Smooth muscle cell (in vitro differentiated cells): ENCODE data around the gene ZFAND2B. TPM values are rescaled to one million over a fixed set of nuclear protein-coding genes. Genes with fewer than 3 reads are reported as not detected.

ENCODE experiments used
- polyA plus RNA-seq: library from polyadenylated mRNA; unstranded; fragments of >200 nt; fragmentation: Nextera tagmentation; extraction: Ambion mirVana; gene quantifications from 2 replicates; pipeline ENCODE4 v1.2.1, GENCODE V29; 2016
- total RNA-seq: library from RNA; depleted of rRNA; stranded (reverse); fragments of >200 nt; gene quantifications from 2 replicates; pipeline ENCODE4 v1.2.3, GENCODE V29; 2014

ZFAND2B gene
- total and polyA plus RNA-seq, 2 experiments from 2014 or later: 19.1 to 48.3 TPM

Other genes starting within 250 kb of the ZFAND2B start
- not detected in 2 replicates for gene CDK5R2, start 247.1 kb upstream of the ZFAND2B start, total RNA-seq
- 0.62 TPM in 1 of 2 replicates, not detected in the other for gene CDK5R2, start 247.1 kb upstream of the ZFAND2B start, polyA plus RNA-seq
- not detected in 2 replicates for gene FEV, start 221.6 kb upstream of the ZFAND2B start, total RNA-seq
- gene FEV, start 221.6 kb upstream of the ZFAND2B start, polyA plus RNA-seq: not detected in 2 replicates
- not detected in 2 replicates for gene CRYBA2, start 213.4 kb upstream of the ZFAND2B start, total RNA-seq
- not detected in 2 replicates for gene CRYBA2, start 213.4 kb upstream of the ZFAND2B start, polyA plus RNA-seq
- not detected in 2 replicates for gene CFAP65, start 165.3 kb upstream of the ZFAND2B start, total RNA-seq
- not detected in 2 replicates for gene CFAP65, start 165.3 kb upstream of the ZFAND2B start, polyA plus RNA-seq
- 0.09 TPM in 1 of 2 replicates, not detected in the other for gene IHH, start 145.9 kb upstream of the ZFAND2B start, total RNA-seq
- gene IHH, start 145.9 kb upstream of the ZFAND2B start, polyA plus RNA-seq: not detected in 2 replicates
- gene NHEJ1, start 46.0 kb upstream of the ZFAND2B start, total RNA-seq: 6.0 and 13.6 TPM in 2 replicates
- gene NHEJ1, start 46.0 kb upstream of the ZFAND2B start, polyA plus RNA-seq: 8.5 and 8.6 TPM in 2 replicates
- not detected in 2 replicates for gene SLC23A3, start 36.8 kb upstream of the ZFAND2B start, total RNA-seq
- gene SLC23A3, start 36.8 kb upstream of the ZFAND2B start, polyA plus RNA-seq: 0.40 TPM in 1 of 2 replicates, not detected in the other
- 11.6 and 14.8 TPM in 2 replicates for gene CNPPD1, start 29.9 kb upstream of the ZFAND2B start, total RNA-seq
- 26.0 and 35.3 TPM in 2 replicates for gene CNPPD1, start 29.9 kb upstream of the ZFAND2B start, polyA plus RNA-seq
- gene RETREG2, start 28.5 kb upstream of the ZFAND2B start, total RNA-seq: 48.7 and 49.8 TPM in 2 replicates
- gene RETREG2, start 28.5 kb upstream of the ZFAND2B start, polyA plus RNA-seq: 57.2 and 66.6 TPM in 2 replicates
- 18.2 and 29.0 TPM in 2 replicates for gene ABCB6, start 12.2 kb downstream of the ZFAND2B start, total RNA-seq
- gene ABCB6, start 12.2 kb downstream of the ZFAND2B start, polyA plus RNA-seq: 41.3 and 50.3 TPM in 2 replicates
- gene ATG9A, start 22.9 kb downstream of the ZFAND2B start, total RNA-seq: 44.1 and 58.1 TPM in 2 replicates
- 61.6 and 62.6 TPM in 2 replicates for gene ATG9A, start 22.9 kb downstream of the ZFAND2B start, polyA plus RNA-seq
- gene ANKZF1, start 23.0 kb downstream of the ZFAND2B start, total RNA-seq: 35.1 and 52.6 TPM in 2 replicates
- gene ANKZF1, start 23.0 kb downstream of the ZFAND2B start, polyA plus RNA-seq: 31.7 and 60.5 TPM in 2 replicates
- 4.2 and 26.4 TPM in 2 replicates for gene GLB1L, start 38.7 kb downstream of the ZFAND2B start, total RNA-seq
- 2.8 and 4.1 TPM in 2 replicates for gene GLB1L, start 38.7 kb downstream of the ZFAND2B start, polyA plus RNA-seq
- 15.2 and 17.8 TPM in 2 replicates for gene STK16, start 38.7 kb downstream of the ZFAND2B start, total RNA-seq
- gene STK16, start 38.7 kb downstream of the ZFAND2B start, polyA plus RNA-seq: 8.8 and 9.6 TPM in 2 replicates
- not detected in 2 replicates for gene TUBA4B, start 46.5 kb downstream of the ZFAND2B start, total RNA-seq
- gene TUBA4B, start 46.5 kb downstream of the ZFAND2B start, polyA plus RNA-seq: not detected in 2 replicates
- gene TUBA4A, start 47.1 kb downstream of the ZFAND2B start, total RNA-seq: 44.0 and 53.2 TPM in 2 replicates
- 29.4 and 86.5 TPM in 2 replicates for gene TUBA4A, start 47.1 kb downstream of the ZFAND2B start, polyA plus RNA-seq
- gene DNAJB2, start 72.6 kb downstream of the ZFAND2B start, total RNA-seq: 37.2 and 52.4 TPM in 2 replicates
- 14.3 and 24.2 TPM in 2 replicates for gene DNAJB2, start 72.6 kb downstream of the ZFAND2B start, polyA plus RNA-seq
- gene PTPRN, start 102.6 kb downstream of the ZFAND2B start, total RNA-seq: 10.7 and 19.4 TPM in 2 replicates
- 31.1 and 36.4 TPM in 2 replicates for gene PTPRN, start 102.6 kb downstream of the ZFAND2B start, polyA plus RNA-seq
- gene RESP18, start 126.0 kb downstream of the ZFAND2B start, total RNA-seq: not detected in 2 replicates
- not detected in 2 replicates for gene RESP18, start 126.0 kb downstream of the ZFAND2B start, polyA plus RNA-seq
- 24.9 and 137 TPM in 2 replicates for gene DNPEP, start 181.1 kb downstream of the ZFAND2B start, total RNA-seq
- 48.1 and 61.8 TPM in 2 replicates for gene DNPEP, start 181.1 kb downstream of the ZFAND2B start, polyA plus RNA-seq
- gene DES, start 211.6 kb downstream of the ZFAND2B start, total RNA-seq: 103 and 127 TPM in 2 replicates
- gene DES, start 211.6 kb downstream of the ZFAND2B start, polyA plus RNA-seq: 106 and 109 TPM in 2 replicates
- 14.9 and 38.8 TPM in 2 replicates for gene SPEG, start 228.1 kb downstream of the ZFAND2B start, total RNA-seq
- 37.8 and 40.5 TPM in 2 replicates for gene SPEG, start 228.1 kb downstream of the ZFAND2B start, polyA plus RNA-seq